ENCODE data around the gene ONECUT3.

Gene ONECUT3

GRCh38 chr19:1766800-1767352, 13.6 kb downstream of the ONECUT3 start:
- no peak overlapping the region for H3K9ac ChIP-seq (ENCODE audit: low read length)
- H3K79me2 ChIP-seq (ENCODE audit: low read length) = no peaks in the 10 kb centered on the region
- no peaks in the 10 kb centered on the region for H4K20me1 ChIP-seq (ENCODE audit: insufficient read depth, low read length)
- H3K27ac ChIP-seq (ENCODE audit: low read length) = no peak overlapping the region
- H2AFZ ChIP-seq (ENCODE audit: low read length) = no peak overlapping the region
- H3K4me2 ChIP-seq (ENCODE audit: low read depth, low read length) = no peak overlapping the region
- no peaks in the 10 kb centered on the region for H3K4me1 ChIP-seq (ENCODE audit: low read length)
- H3F3A ChIP-seq (ENCODE audit: insufficient read depth, low read length) = no peaks in the 10 kb centered on the region
- DNase-seq = no peak
- no peaks in the 10 kb centered on the region for H3K36me3 ChIP-seq (replicated peaks; ENCODE audit: insufficient read depth, low read length)
- H3K9me2 ChIP-seq (replicated peaks; ENCODE audit: insufficient read depth, low read length) = no peaks in the 10 kb centered on the region
- peaks cover 96% of the 10 kb centered on the region for H3K27me3 ChIP-seq (replicated peaks; ENCODE audit: insufficient read depth, low read length)
- TF ChIP-seq EZH2phosphoT487 (IDR thresholded peaks at IDR 0.05; ENCODE audit: low read length) = no peak
- no peak for TF ChIP-seq EZH2 (optimal IDR thresholded peaks at IDR 0.05; ENCODE audit: low read depth, low read length)
- no peak for TF ChIP-seq CTCF (IDR thresholded peaks at IDR 0.05; ENCODE audit: low read length)
- no peak overlapping the region for H3K4me3 ChIP-seq (ENCODE audit: low read length)
- H3K9me3 ChIP-seq (replicated peaks; ENCODE audit: insufficient read depth, low read length) = no peaks in the 10 kb centered on the region

- H3K4me1 ChIP-seq (ENCODE audit: low read length) = no peaks in the 10 kb centered on the region
- no peaks in the 10 kb centered on the region for H3K79me2 ChIP-seq (ENCODE audit: low read length)
- no peak overlapping the region for H3K4me3 ChIP-seq (ENCODE audit: low read length)
- H3K27me3 ChIP-seq (replicated peaks; ENCODE audit: insufficient read depth, low read length) = peaks cover 90% of the 10 kb centered on the region
- DNase-seq = peak; percentile 26
- no peaks in the 10 kb centered on the region for H3K9me3 ChIP-seq (replicated peaks; ENCODE audit: insufficient read depth, low read length)
- no peak overlapping the region for H2AFZ ChIP-seq (ENCODE audit: low read length)
- H3K9me2 ChIP-seq (replicated peaks; ENCODE audit: insufficient read depth, low read length) = no peaks in the 10 kb centered on the region
- no peak for TF ChIP-seq EZH2phosphoT487 (IDR thresholded peaks at IDR 0.05; ENCODE audit: low read length)
- TF ChIP-seq CTCF (IDR thresholded peaks at IDR 0.05; ENCODE audit: low read length) = peak; percentile 99
- peak; percentile 64 for TF ChIP-seq EZH2 (optimal IDR thresholded peaks at IDR 0.05; ENCODE audit: low read depth, low read length)
- no peaks in the 10 kb centered on the region for H3F3A ChIP-seq (ENCODE audit: insufficient read depth, low read length)
- H3K4me2 ChIP-seq (ENCODE audit: low read depth, low read length) = no peak overlapping the region; the same call in 1 of the 2 replicates
- no peaks in the 10 kb centered on the region for H3K36me3 ChIP-seq (replicated peaks; ENCODE audit: insufficient read depth, low read length)
- H3K27ac ChIP-seq (ENCODE audit: low read length) = no peak overlapping the region
- H3K9ac ChIP-seq (ENCODE audit: low read length) = no peak overlapping the region
- H4K20me1 ChIP-seq (ENCODE audit: insufficient read depth, low read length) = no peaks in the 10 kb centered on the region
Measured at GRCh38 chr19:1767464-1767933, 14.2 kb downstream of the ONECUT3 start.

- Histone ChIP-seq H3K9ac (ENCODE audit: low read length) (no peak overlapping the region), H3K9me2 (replicated peaks; ENCODE audit: insufficient read depth, low read length) (no peaks in the 10 kb centered on the region), H3K36me3 (replicated peaks; ENCODE audit: insufficient read depth, low read length) (no peaks in the 10 kb centered on the region), H3K79me2 (ENCODE audit: low read length) (no peaks in the 10 kb centered on the region), H2AFZ (ENCODE audit: low read length) (no peak overlapping the region), H3K4me1 (ENCODE audit: low read length) (no peaks in the 10 kb centered on the region), H3K4me2 (ENCODE audit: low read depth, low read length) (no peak overlapping the region), H4K20me1 (ENCODE audit: insufficient read depth, low read length) (no peaks in the 10 kb centered on the region), H3F3A (ENCODE audit: insufficient read depth, low read length) (no peaks in the 10 kb centered on the region), H3K27ac (ENCODE audit: low read length) (no peak overlapping the region), H3K4me3 (ENCODE audit: low read length) (no peak overlapping the region), H3K9me3 (replicated peaks; ENCODE audit: insufficient read depth, low read length) (no peaks in the 10 kb centered on the region), H3K27me3 (replicated peaks; ENCODE audit: insufficient read depth, low read length) (peaks cover 89% of the 10 kb centered on the region)
- TF ChIP-seq EZH2phosphoT487 (IDR thresholded peaks at IDR 0.05; ENCODE audit: low read length) (no peak), CTCF (IDR thresholded peaks at IDR 0.05; ENCODE audit: low read length) (no peak; the same call in 1 of the 2 replicates), EZH2 (optimal IDR thresholded peaks at IDR 0.05; ENCODE audit: low read depth, low read length) (no peak)
- DNase-seq = no peak
Measured at GRCh38 chr19:1768248-1768647, 14.9 kb downstream of the ONECUT3 start.
